HFFc6 (cell line): ENCODE data around the gene RAB3IP. TPM values are rescaled to one million over a fixed set of nuclear protein-coding genes. Genes with fewer than 3 reads are reported as not detected.

ENCODE experiments used
- DNase-seq: peaks from one replicate; pipeline ENCODE4 v3.0.0-alpha.2; 2018
- H3K27ac Mint-ChIP-seq: 2 replicates; pipeline ENCODE4 v1.8.0; 2020; ENCODE audit warnings: mild to moderate bottlenecking, mixed read lengths
- H3K27me3 Mint-ChIP-seq: 2 replicates; pipeline ENCODE4 v1.8.0; 2021; ENCODE audit warnings: mild to moderate bottlenecking, moderate library complexity, mixed read lengths; ENCODE audit not compliant: insufficient read depth
- H3K36me3 Mint-ChIP-seq: 2 replicates; pipeline ENCODE4 v1.8.0; 2021; ENCODE audit warnings: low read depth, mixed read lengths
- H3K4me1 Mint-ChIP-seq: 2 replicates; pipeline ENCODE4 v1.8.0; 2020; ENCODE audit warnings: low read depth, mixed read lengths
- H3K4me3 Mint-ChIP-seq: 2 replicates; pipeline ENCODE4 v1.8.0; 2020; ENCODE audit warnings: mild to moderate bottlenecking, moderate library complexity, mixed read lengths
- H3K9me3 Mint-ChIP-seq: 2 replicates; pipeline ENCODE4 v1.8.0; 2020; ENCODE audit warnings: mild to moderate bottlenecking, mixed read lengths
- total RNA-seq, 6 experiments: library from RNA; stranded (reverse); fragmentation: NEBNext Ultra II Directional; extraction: Animal tissue kit (Norgen Biotek cat#: 25700); gene quantifications; 2 replicates in 1 of 6; 3 replicates in 5 of 6; pipeline ENCODE4 v1.2.3, GENCODE V29; 2021
- TF ChIP-seq, protein P1 (sequence below): fragments of 200-600 bp; sonication (generic); IDR thresholded peaks from 2 replicates; pipeline ENCODE4 v1.5.0; 2021; ENCODE audit warnings: antibody characterized with exemption, mild to moderate bottlenecking

RAB3IP gene
- total RNA-seq, 6 experiments from 2014 or later: 1.3 to 2.3 (median 1.4) TPM

DNA sequence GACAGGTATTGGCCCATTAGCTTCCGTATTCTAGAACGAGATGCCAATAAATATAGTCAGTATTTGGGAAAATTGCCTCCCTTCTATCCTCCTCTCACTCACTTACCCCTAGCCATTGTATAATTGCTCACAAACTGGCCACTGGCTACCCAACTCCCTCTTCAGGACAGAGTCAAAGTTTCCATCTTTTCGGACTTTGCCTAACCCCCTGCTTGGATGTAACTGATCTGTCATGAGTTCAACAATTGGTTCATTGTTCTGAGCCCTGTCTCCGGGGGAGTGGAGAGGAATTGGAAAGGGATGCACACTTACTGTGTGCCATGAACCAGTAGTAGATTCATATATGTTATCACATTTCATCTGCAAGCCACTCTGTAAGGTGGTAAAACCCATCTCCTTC lies 98.5 kb downstream of the RAB3IP start:
- H3K27ac Mint-ChIP-seq: no peak overlapping the region
- no peaks in the 10 kb centered on the region for H3K4me1 Mint-ChIP-seq
- no peaks in the 10 kb centered on the region for H3K36me3 Mint-ChIP-seq
- DNase-seq: no peak
- H3K27me3 Mint-ChIP-seq: peaks cover 12% of the 10 kb centered on the region
- no peaks in the 10 kb centered on the region for H3K9me3 Mint-ChIP-seq
- no peak overlapping the region for H3K4me3 Mint-ChIP-seq
- TF ChIP-seq, protein P1, sequence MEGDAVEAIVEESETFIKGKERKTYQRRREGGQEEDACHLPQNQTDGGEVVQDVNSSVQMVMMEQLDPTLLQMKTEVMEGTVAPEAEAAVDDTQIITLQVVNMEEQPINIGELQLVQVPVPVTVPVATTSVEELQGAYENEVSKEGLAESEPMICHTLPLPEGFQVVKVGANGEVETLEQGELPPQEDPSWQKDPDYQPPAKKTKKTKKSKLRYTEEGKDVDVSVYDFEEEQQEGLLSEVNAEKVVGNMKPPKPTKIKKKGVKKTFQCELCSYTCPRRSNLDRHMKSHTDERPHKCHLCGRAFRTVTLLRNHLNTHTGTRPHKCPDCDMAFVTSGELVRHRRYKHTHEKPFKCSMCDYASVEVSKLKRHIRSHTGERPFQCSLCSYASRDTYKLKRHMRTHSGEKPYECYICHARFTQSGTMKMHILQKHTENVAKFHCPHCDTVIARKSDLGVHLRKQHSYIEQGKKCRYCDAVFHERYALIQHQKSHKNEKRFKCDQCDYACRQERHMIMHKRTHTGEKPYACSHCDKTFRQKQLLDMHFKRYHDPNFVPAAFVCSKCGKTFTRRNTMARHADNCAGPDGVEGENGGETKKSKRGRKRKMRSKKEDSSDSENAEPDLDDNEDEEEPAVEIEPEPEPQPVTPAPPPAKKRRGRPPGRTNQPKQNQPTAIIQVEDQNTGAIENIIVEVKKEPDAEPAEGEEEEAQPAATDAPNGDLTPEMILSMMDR: no peak

DNA sequence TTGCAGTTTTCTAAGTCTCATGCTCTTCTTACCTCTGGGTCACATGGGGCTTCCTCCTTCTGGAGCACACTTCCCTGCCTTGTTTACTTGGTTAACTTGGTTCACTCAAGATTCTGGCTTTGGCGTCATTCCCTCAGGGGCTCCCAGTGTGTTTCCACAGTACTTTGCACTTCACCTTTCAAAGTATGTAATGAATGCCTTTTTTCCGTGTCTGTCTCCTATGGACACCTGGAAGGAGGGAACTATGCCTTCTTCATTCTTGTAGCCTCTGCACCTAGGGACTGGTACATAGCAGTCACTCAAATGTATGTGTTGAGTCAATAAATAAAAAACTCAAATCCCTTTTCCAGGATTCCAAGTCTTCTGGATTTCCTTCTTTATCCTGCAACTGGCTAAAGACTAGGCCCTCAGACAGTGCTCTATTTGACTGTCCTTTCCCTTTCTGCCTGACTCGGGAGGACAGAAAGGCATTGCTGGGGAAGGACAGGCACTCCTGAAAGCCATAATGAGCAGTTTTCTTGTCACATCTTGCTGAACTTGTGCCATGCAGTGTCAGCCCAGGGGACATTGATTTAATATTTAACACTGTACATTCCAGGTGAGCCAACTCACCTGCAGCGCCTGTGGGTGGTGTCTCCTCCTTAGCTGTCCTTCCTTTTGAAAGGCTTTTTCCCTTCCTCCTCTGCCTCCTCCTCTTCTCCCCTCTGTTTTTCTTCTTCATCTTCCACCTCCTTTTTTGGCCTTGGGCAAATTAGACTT lies 99.2 kb downstream of the RAB3IP start:
- DNase-seq: no peak
- TF ChIP-seq, protein P1: no peak
- peaks cover 7% of the 10 kb centered on the region for H3K27me3 Mint-ChIP-seq
- no peaks in the 10 kb centered on the region for H3K9me3 Mint-ChIP-seq
- H3K4me3 Mint-ChIP-seq: no peak overlapping the region
- H3K27ac Mint-ChIP-seq: no peak overlapping the region
- no peaks in the 10 kb centered on the region for H3K36me3 Mint-ChIP-seq
- no peaks in the 10 kb centered on the region for H3K4me1 Mint-ChIP-seq

DNA sequence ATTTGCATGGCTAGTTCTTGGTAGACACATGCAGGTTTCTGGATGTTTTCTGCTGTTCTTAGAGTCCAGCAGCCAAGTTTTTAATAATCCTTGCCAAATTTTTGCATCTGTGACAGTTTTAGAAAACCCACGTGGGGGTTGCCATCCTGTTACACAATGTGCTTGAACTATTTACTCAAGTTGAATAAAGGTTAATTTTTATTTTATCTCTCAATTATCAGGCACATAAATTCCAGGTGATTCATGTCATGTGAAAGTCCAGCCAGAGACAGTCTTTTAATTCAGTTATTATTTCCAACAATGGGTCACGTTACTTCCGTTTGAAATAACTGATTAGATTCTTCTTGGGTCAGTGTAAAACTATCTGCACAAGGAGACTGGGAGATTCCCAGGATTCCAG lies 102.1 kb downstream of the RAB3IP start:
- Mint-ChIP-seq H3K4me1 (no peaks in the 10 kb centered on the region), H3K36me3 (no peaks in the 10 kb centered on the region), H3K27ac (no peak overlapping the region), H3K4me3 (no peak overlapping the region), H3K9me3 (no peaks in the 10 kb centered on the region), H3K27me3 (peaks cover 7% of the 10 kb centered on the region)
- no peak for DNase-seq
- TF ChIP-seq, protein P1: no peak

DNA sequence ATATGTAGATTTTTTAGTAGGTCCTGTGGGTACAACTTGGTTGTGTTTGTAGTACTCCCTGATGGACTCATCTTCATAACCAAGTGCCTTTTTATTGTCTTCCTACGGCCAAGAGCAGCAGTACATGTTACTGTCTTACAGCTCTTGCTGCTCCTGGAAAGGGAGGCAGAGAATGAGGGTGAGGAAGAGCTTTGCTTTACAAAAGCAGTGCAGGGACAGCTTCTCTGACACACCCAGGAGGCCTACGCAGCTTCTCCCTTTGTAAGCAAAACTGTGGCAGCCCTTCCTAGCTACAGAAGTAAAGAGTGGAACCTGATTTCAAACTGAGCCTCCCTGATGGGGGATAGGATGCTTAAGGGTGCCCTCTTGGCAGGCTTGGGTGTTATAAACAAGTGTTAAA lies 104.9 kb downstream of the RAB3IP start:
- no peaks in the 10 kb centered on the region for H3K36me3 Mint-ChIP-seq
- no peak overlapping the region for H3K27ac Mint-ChIP-seq

DNA sequence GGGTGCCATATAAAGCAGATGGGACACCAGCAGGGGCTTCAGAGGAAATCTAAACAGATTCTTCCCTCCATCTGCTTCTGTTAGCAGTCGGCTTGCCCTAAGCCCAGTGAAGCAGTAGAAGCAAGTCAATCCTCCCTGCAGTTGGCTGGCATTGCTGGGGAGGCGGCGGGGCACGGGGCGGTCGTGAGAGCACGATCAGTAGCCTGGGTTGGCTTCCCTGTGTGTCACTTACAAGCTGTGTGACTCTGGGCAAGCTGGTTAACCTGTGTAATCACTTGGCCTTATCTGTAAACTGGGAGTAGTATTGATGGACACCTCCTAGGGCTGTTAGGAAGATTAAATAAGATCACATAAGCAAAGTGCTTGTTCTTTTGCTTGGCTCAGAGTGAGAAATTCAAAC lies 105.8 kb downstream of the RAB3IP start:
- H3K4me1 Mint-ChIP-seq: no peaks in the 10 kb centered on the region
- no peak overlapping the region for H3K4me3 Mint-ChIP-seq
- no peak overlapping the region for H3K27ac Mint-ChIP-seq
- no peak for DNase-seq
- H3K36me3 Mint-ChIP-seq: no peaks in the 10 kb centered on the region
- no peaks in the 10 kb centered on the region for H3K9me3 Mint-ChIP-seq
- TF ChIP-seq, protein P1: no peak
- no peaks in the 10 kb centered on the region; the same call in 1 of the 2 replicates for H3K27me3 Mint-ChIP-seq

More for the DNA sequence above, 104.9 kb downstream of the RAB3IP start:
- Mint-ChIP-seq H3K4me1 (no peaks in the 10 kb centered on the region), H3K27me3 (no peaks in the 10 kb centered on the region; the same call in 1 of the 2 replicates), H3K4me3 (no peak overlapping the region), H3K9me3 (no peaks in the 10 kb centered on the region)
- TF ChIP-seq, protein P1: no peak
- no peak for DNase-seq
